ENCODE results near the gene DIP2C.
"Not testable (repeated sequence)": the region's sequence is repeated elsewhere in the genome, so short reads cannot be mapped to it uniquely, and the experiment has no call there.

DIP2C gene

GRCh38 chr10:271722-272121 is 417.7 kb downstream of the DIP2C start:
- DNase-seq (ENCODE audit: low spot score): no peak

GRCh38 chr10:271201-271600 is 418.3 kb downstream of the DIP2C start:
- DNase-seq (ENCODE audit: low spot score): no peak

GRCh38 chr10:269440-270074 is 419.9 kb downstream of the DIP2C start:
- DNase-seq (ENCODE audit: low spot score): no peak

GRCh38 chr10:267705-268104 is 421.8 kb downstream of the DIP2C start:
- no peak for DNase-seq (ENCODE audit: low spot score)

DNA sequence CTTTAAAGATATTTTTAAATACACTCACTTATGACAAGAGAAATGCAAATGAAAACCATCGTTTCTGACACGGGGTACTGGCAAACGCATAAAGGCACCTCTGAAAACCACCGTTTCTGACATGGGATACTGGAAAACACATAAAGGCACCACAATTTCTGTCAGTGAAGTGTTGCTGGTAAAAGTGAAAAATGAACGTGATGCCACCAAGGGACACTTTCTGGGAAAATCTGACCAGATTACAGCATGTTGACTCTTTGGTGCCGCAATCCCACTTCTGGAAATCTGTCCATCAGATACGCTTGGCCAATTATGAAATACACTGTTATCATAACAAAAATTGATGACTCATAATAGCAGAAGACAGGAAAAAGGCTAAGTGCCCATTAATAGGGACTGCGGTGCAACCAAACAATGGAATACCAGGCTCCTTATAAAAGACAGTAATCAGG is 422.5 kb downstream of the DIP2C start:
- no peak for DNase-seq (ENCODE audit: low spot score)

DNA sequence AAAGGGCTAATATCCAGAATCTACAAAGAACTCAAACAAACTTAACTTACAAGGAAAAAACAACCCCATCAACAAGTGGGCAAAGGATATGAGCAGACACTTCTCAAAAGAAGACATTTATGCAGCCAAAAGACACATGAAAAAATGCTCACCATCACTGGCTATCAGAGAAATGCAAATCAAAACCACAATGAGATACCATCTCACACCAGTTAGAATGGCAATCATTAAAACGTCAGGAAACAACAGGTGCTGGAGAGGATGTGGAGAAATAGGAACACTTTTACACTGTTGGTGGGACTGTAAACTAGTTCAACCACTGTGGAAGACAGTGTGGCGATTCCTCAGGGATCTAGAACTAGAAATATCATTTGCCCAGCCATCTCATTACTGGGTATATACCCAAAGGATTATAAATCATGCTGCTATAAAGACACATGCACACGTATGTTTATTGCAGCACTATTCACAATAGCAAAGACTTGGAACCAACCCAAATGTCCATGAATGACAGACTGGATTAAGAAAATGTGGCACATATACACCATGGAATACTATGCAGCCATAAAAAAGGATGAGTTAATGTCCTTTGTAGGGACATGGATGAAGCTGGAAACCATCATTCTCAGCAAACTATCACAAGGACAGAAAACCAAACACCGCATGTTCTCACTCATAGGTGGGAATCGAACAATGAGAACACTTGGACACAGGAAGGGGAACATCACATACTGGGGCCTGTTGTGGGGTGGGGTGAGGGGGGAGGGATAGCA is 423.5 kb downstream of the DIP2C start:
- not testable (repeated sequence) for DNase-seq (ENCODE audit: low spot score)

DNA sequence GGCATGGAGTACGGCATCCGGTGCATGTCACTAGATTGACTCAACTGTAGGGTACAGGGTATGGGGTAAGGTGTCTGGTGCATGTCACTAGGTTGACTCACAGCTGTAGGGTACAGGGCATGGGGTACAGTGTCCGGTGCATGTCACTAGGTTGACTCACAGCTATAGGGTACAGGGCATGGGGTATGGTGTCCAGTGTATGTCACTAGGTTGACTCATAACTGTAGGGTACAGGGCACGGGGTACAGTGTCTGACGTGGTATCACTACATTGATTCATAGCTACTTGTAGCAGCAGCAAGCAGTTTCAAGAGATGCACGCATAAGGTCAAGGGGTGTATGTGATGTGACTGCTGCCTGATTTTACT is 424.4 kb downstream of the DIP2C start:
- DNase-seq (ENCODE audit: low spot score): not testable (repeated sequence)

DNA sequence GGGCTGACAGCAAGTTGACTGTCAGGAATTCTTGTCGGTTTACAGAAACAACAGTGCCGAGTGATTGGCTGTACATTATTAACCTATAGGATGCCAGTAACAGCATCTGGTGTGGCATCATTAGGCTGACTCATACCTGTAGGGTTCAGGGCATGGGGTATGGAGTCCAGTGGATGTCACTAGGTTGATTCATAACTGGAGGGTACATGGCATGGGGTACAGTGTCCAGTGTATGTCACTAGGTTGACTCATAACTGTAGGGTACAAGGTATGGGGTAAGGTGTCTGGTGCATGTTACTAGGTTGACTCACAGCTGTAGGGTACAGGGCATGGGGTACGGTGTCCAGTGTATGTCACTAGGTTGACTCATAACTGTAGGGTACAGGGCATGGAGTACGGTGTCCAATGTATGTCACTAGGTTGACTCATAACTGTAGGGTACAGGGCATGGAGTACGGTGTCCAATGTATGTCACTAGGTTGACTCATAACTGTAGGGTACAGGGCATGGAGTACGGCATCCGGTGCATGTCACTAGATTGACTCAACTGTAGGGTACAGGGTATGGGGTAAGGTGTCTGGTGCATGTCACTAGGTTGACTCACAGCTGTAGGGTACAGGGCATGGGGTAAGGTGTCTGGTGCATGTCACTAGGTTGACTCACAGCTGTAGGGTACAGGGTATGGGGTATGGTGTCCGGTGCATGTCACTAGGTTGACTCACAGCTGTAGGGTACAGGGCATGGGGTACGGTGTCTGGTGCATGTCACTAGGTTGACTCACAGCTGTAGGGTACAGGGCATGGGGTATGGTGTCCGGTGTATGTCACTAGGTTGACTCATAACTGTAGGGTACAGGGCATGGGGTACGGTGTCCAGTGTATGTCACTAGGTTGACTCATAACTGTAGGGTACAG is 425.1 kb downstream of the DIP2C start:
- not testable (repeated sequence) for DNase-seq (ENCODE audit: low spot score)

- DNase-seq (ENCODE audit: low spot score): no peak
Measured at GRCh38 chr10:260819-261429, 428.5 kb downstream of the DIP2C start.

GRCh38 chr10:251982-252582 is 437.4 kb downstream of the DIP2C start:
- no peak for DNase-seq (ENCODE audit: low spot score)

DNA sequence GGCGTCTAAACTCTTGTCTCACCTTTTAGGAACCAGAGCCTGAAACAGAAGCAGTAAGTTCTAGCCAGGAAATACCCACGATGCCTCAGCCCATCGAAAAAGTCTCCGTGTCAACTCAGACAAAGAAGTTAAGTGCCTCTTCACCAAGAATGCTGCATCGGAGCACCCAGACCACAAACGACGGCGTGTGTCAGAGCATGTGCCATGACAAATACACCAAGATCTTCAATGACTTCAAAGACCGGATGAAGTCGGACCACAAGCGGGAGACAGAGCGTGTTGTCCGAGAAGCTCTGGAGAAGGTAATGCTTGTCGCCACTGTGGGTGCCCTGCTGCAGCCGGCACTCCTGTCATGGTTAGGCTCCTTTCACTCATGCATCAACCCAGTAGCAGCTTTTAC is 441.2 kb downstream of the DIP2C start:
- no peak for DNase-seq (ENCODE audit: low spot score)

- DNase-seq (ENCODE audit: low spot score): no peak
Measured at GRCh38 chr10:247480-247879, 442.0 kb downstream of the DIP2C start.

- DNase-seq (ENCODE audit: low spot score): no peak
Measured at GRCh38 chr10:246431-246830, 443.0 kb downstream of the DIP2C start.

GRCh38 chr10:244227-244626 is 445.2 kb downstream of the DIP2C start:
- DNase-seq (ENCODE audit: low spot score): no peak

DNA sequence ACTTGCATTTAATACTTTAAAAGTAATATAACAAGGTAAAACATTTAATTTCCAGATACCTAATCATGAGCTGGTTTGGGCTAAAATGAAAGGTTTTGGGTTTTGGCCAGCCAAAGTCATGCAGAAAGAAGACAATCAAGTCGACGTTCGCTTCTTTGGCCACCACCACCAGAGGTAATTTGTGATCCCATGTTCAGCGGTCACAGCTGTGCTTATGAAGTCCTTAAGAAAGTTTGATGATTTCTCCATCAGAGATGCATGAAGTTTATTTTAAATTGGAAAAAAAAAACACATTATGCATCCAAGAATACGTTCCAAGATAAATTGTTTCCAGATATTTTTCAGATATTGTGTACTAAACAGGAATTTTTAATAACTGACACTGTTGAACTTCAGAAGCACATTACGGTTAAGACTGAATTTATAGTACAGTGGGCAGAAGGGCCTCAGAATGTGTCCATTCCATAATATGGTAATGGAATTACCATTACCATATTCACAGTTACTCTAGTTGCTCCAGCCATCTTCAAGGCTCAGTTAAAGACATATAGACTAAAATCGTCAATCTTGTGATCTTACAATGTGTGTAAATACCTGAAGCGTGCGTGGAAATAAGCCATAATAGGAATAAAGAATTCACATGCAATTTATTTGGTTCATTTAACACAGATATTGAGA is 447.4 kb downstream of the DIP2C start:
- DNase-seq (ENCODE audit: low spot score): no peak

DNA sequence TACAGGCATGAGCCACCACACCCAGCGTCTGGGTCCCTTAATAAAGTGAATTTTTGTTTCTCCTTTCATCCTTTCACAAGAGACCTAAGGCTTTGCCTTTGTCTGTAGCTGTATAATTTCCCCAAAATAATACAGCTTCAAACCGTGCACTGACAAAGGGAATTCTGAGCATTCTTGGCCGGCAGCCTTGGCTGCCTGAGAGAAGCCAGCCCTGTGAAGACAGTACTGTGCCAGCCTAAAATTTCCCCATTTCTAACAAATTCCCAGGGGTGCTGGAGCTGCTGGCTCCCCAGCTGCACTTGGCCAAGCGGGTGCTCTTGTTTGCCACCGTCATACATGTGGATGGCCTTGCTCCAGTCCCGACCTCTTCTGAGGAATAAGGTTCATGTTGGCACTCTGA is 448.0 kb downstream of the DIP2C start:
- DNase-seq (ENCODE audit: low spot score): no peak

- DNase-seq (ENCODE audit: low spot score): no peak
Measured at GRCh38 chr10:239109-239508, 450.4 kb downstream of the DIP2C start.

DNA sequence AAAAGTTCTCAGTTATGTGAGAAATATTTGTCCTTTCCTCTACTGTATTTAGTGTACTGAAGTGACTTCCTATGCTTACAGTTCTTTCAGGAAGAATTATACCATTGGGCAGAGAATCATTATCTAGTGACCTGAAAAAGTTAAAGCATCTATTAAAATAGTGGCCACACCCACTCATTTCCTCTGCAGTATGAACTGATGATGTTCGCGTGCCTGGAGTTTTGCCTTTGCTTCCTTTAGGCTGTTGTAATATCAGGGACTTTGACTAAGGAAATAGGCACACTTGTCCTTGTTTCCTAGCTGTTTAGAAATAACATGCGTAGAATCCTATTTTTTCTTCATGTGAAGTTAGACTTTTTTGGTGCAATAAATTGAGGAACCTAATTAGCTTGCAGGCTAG is 453.6 kb downstream of the DIP2C start:
- DNase-seq (ENCODE audit: low spot score): no peak

- no peak for DNase-seq (ENCODE audit: low spot score)
Measured at GRCh38 chr10:234708-235406, 454.6 kb downstream of the DIP2C start.

GRCh38 chr10:232878-233277 is 456.6 kb downstream of the DIP2C start:
- no peak for DNase-seq (ENCODE audit: low spot score)

- DNase-seq (ENCODE audit: low spot score): no peak
Measured at GRCh38 chr10:232061-232460, 457.4 kb downstream of the DIP2C start.

All from ecto neural progenitor cell (in vitro differentiated cells).